ENCODE data around the gene PJA1. TPM values are rescaled to one million over a fixed set of nuclear protein-coding genes. Genes with fewer than 3 reads are reported as not detected.

PJA1 gene
- total RNA-seq, 1 donor from 2014 or later = 13.0 TPM

GRCh38 chrX:69197690-69198089, 32.4 kb upstream of the PJA1 start:
- H3K27ac ChIP-seq = no peak overlapping the region
- H3K9me3 ChIP-seq = no peaks in the 10 kb centered on the region
- H3K27me3 ChIP-seq = no peaks in the 10 kb centered on the region
- TF ChIP-seq CTCF (IDR thresholded peaks at IDR 0.05) = no peak
- DNase-seq (ENCODE audit: extremely low spot score in 2 of 2) = no peak
- H3K36me3 ChIP-seq = no peaks in the 10 kb centered on the region
- no peak overlapping the region for H3K4me3 ChIP-seq
- no peaks in the 10 kb centered on the region for H3K4me1 ChIP-seq
- intact Hi-C loops (cut with DNase I) = no loop called here

- no peak for DNase-seq (ENCODE audit: extremely low spot score in 2 of 2)
- Histone ChIP-seq H3K27me3 (no peaks in the 10 kb centered on the region), H3K9me3 (no peaks in the 10 kb centered on the region), H3K27ac (no peak overlapping the region), H3K36me3 (no peaks in the 10 kb centered on the region), H3K4me3 (no peak overlapping the region), H3K4me1 (no peaks in the 10 kb centered on the region)
- intact Hi-C loops (cut with DNase I) = no loop called here
- no peak for TF ChIP-seq CTCF (IDR thresholded peaks at IDR 0.05)
- TF ChIP-seq POLR2A (IDR thresholded peaks at IDR 0.05) = no peak
- TF ChIP-seq POLR2AphosphoS5 (IDR thresholded peaks at IDR 0.05; ENCODE audit: insufficient read depth in 1 of 2, low read depth in 1 of 2) = no peak
These were observed 31.4 kb upstream of the PJA1 start for GRCh38 chrX:69196666-69197065.

GRCh38 chrX:69195810-69196209, 30.6 kb upstream of the PJA1 start:
- intact Hi-C loops (cut with DNase I) = no loop called here
- no peaks in the 10 kb centered on the region for H3K9me3 ChIP-seq
- no peak overlapping the region for H3K27ac ChIP-seq
- no peaks in the 10 kb centered on the region for H3K27me3 ChIP-seq
- H3K4me3 ChIP-seq = no peak overlapping the region
- no peaks in the 10 kb centered on the region for H3K4me1 ChIP-seq
- no peaks in the 10 kb centered on the region for H3K36me3 ChIP-seq
- no peak for DNase-seq (ENCODE audit: extremely low spot score in 2 of 2)
- TF ChIP-seq POLR2AphosphoS5 (IDR thresholded peaks at IDR 0.05; ENCODE audit: insufficient read depth in 1 of 2, low read depth in 1 of 2) (no peak), CTCF (IDR thresholded peaks at IDR 0.05) (no peak), POLR2A (IDR thresholded peaks at IDR 0.05) (no peak)

- H3K4me3 ChIP-seq = no peak overlapping the region
- no peaks in the 10 kb centered on the region for H3K27me3 ChIP-seq
- no peaks in the 10 kb centered on the region for H3K36me3 ChIP-seq
- no peaks in the 10 kb centered on the region for H3K4me1 ChIP-seq
- TF ChIP-seq POLR2A (IDR thresholded peaks at IDR 0.05) (no peak), CTCF (IDR thresholded peaks at IDR 0.05) (no peak), POLR2AphosphoS5 (IDR thresholded peaks at IDR 0.05; ENCODE audit: insufficient read depth in 1 of 2, low read depth in 1 of 2) (no peak)
- no peak overlapping the region for H3K27ac ChIP-seq
- intact Hi-C loops (cut with DNase I) = no loop called here
- no peaks in the 10 kb centered on the region for H3K9me3 ChIP-seq
- no peak for DNase-seq (ENCODE audit: extremely low spot score in 2 of 2)
These were observed 29.9 kb upstream of the PJA1 start for GRCh38 chrX:69195192-69195591.

GRCh38 chrX:69192603-69193002, 27.4 kb upstream of the PJA1 start:
- intact Hi-C loops (cut with DNase I) = no loop called here
- Histone ChIP-seq H3K27ac (no peak overlapping the region), H3K4me1 (no peaks in the 10 kb centered on the region), H3K9me3 (no peaks in the 10 kb centered on the region), H3K36me3 (no peaks in the 10 kb centered on the region), H3K4me3 (no peak overlapping the region), H3K27me3 (no peaks in the 10 kb centered on the region)
- no peak for DNase-seq (ENCODE audit: extremely low spot score in 2 of 2)
- TF ChIP-seq POLR2A (IDR thresholded peaks at IDR 0.05) = no peak
- TF ChIP-seq CTCF (IDR thresholded peaks at IDR 0.05) = no peak
- TF ChIP-seq POLR2AphosphoS5 (IDR thresholded peaks at IDR 0.05; ENCODE audit: insufficient read depth in 1 of 2, low read depth in 1 of 2) = no peak

Data from vagina (tissue), 2 donors.